HG03139 (cell line): Measurements from ENCODE around the gene AJAP1.

Source experiments
- ATAC-seq: cut with Tn5 transposase; IDR thresholded peaks from one replicate; pipeline ENCODE4 v1.9.1; 2021; ENCODE audit not compliant: unreplicated experiment

AJAP1 gene

DNA sequence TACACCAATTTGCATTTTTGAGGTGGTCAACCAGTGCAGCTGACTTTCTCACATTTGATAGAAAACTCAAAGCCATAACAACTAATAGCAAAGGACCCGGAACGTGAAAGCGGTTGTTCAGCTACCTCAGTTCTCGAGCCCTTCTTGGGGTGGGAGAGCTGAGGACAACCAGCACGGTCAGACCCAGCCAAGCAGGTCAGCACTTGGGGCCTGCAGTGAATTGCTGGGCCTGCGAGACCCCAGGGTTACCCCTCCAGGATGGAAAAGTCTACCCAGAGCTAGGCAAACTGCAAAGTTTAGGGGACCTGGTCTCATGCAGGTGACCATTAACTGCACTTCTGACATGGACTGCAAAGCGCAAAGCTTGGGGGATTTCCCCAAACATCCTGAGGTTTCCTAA, 23.8 kb upstream of the AJAP1 start:
- no peak for ATAC-seq

DNA sequence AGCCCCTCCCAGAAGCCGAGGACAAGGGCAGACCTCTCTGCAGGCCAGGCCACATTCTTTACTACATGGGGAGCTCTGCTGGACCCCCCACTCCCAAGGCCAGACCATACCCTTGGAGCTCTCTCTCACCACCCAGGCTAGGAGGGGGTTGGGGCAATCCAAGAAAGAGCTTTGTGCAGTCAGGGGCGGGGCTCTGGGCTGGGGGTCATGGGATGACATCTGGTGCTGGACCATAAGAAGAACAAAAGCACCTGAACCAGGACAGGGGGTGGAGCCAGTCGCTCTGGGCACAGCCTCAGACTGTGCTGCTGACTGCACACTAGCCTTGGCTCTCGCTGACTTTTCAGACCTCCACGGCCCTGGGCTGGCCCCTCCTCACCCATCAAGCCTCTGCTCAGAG, 23.1 kb upstream of the AJAP1 start:
- ATAC-seq: no peak

DNA sequence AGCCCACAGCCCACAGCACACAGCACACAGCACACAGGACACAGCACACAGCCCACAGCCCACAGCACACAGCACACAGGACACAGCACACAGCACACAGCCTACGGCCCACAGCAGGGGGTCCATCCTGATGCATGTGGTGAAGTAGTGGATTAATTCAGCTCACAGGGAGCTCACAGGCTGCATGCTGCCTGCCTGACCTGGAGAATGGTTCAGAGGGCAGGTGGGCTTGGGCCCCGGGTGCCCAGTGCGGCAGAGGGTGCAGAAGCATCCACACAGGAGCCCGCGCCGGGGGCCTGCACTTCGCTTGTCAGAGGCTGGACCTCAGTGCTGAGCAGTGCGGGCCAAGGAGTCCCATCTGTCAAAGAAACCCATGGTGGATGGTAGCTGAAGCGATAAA, 21.1 kb upstream of the AJAP1 start:
- no peak for ATAC-seq

GRCh38 chr1:4634156-4634792, 20.1 kb upstream of the AJAP1 start:
- no peak for ATAC-seq

- ATAC-seq: no peak
Observed at GRCh38 chr1:4634793-4635406, 19.5 kb upstream of the AJAP1 start.

- ATAC-seq: no peak
Observed at GRCh38 chr1:4636186-4636585, 18.2 kb upstream of the AJAP1 start.

GRCh38 chr1:4636644-4637380, 17.6 kb upstream of the AJAP1 start:
- ATAC-seq: no peak

- no peak for ATAC-seq
Observed at GRCh38 chr1:4637616-4638344, 16.6 kb upstream of the AJAP1 start.

GRCh38 chr1:4638345-4638729, 16.1 kb upstream of the AJAP1 start:
- no peak for ATAC-seq

- ATAC-seq: no peak
Observed at GRCh38 chr1:4640931-4641330, 13.5 kb upstream of the AJAP1 start.

- ATAC-seq: no peak
Observed at GRCh38 chr1:4647391-4647790, 7.0 kb upstream of the AJAP1 start.

DNA sequence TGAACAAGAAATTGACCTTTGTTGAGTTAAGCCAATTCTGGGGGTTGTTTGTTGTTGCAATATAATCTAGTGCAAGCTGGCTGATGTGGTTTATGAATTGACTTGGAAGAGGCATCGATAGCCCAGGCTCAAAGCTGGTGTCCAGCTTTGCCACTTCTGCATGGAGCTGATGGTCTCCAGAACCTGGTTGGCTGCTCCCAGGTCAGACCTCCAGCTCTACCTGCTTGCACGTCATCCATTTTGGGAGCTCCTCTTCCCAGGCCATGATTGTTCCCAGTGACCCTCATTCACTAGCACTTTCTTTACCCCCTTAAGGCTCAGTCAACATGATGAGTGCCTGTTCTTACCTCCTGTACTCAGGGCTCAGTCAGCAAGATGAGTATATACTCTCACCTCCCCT, 5.8 kb upstream of the AJAP1 start:
- ATAC-seq: no peak

GRCh38 chr1:4650481-4650880, 3.9 kb upstream of the AJAP1 start:
- ATAC-seq: no peak

- no peak for ATAC-seq
Observed at GRCh38 chr1:4650981-4651380, 3.4 kb upstream of the AJAP1 start.

- ATAC-seq: peak; percentile 71
Observed at GRCh38 chr1:4652631-4653327, 1.6 kb upstream of the AJAP1 start.

DNA sequence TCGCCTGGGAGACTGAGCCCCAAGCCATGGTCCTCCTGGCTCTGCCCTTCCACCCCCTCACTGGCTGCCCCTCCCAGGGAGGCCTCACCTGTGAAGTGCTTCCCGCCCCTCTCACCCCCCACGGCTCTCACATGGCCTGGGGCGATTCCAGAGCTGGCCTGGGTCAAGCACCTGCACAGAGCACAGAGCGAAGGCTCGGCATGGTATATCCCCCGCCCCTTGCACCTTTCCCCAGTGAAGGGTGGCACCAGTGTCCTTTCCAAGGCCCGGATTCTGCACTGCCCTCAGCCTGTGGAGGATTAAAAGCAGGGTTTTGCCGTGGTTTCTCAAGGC, 1.1 kb upstream of the AJAP1 start:
- no peak for ATAC-seq

DNA sequence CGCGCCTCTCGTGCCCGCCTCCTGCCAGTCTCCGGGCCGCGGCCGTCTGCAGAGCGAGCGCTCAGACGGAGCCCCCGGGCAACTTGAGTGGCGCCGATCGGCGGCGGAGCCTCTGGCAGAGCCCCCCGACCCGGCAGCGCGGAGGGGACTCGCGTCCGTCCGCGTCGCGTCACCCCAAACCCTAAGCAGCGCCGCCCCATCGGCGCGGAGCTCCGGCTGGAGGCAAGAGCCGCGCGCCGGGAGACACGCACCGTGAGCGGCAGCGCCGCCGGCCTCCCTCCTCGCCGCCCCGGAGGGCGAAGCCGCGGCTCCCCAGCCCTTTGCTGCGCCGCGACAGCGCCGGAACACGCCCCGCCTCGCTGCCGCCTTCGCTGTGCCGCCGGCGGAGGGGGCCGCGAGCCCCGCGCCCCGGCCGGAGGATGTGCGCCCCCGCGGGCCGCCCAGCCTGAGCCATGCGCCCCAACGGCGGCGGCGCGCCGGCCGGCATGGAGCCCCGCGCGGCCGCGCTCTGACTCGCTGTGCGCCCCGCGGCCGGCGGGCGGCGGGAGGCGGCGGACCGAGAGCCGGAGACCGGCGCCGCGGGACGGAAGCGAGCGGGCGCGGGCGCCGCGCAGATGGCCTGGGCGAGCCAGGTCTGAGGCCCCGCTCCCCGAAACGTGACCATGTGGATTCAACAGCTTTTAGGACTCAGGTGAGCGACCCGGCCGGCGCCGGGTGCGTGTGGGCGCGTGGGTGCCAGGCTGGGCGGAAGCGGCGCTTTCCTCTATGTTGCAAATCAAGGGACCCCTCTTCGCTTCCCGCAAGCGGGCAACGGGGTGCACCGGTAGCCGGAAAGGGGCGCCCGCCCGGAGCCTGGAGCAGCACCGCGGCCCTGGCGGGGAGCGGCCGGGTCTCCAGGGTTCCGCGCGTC, 610 bp downstream of the AJAP1 start:
- no peak for ATAC-seq

- ATAC-seq: no peak
Observed at GRCh38 chr1:4655674-4656532, 1.5 kb downstream of the AJAP1 start.

DNA sequence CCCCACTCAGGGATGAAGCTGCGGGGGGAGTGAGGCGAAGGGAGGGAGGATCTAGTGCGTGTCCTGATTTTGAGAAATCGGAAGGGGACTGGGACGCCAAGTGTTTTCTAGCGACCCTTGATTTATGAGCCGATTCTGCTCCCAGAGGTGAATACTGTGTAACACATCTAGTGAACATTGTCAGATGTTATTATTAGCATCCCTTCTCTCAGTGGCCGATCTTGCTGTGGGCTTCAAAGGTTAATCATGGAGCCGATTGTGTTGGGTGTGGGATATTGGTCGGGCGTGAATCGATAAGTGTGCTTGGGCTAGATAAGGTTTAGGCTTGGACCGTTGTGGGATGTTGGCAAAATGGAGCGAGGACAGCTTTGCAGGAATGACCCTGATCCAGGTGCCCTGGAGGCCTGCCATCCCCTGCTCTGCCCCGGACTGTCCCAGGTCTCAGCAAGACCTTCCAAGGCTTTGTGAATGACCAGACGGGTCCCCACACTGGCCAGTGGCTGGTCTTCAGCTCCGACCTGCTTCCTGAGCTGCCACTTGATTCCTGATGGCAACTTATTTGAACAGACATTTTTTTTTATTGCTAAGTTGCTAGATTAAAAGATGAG, 2.2 kb downstream of the AJAP1 start:
- no peak for ATAC-seq
